HCT116 (cell line): Measurements from ENCODE around the gene FILIP1. TPM values are rescaled to one million over a fixed set of nuclear protein-coding genes. Genes with fewer than 3 reads are reported as not detected.

Experiments used
- ATAC-seq: fragments of 200-7000 bp; cut with Tn5 transposase; 2 replicates; pipeline ENCODE4 v1.9.1; 2020; ENCODE audit warnings: mild to moderate bottlenecking, moderate library complexity
- BruUV-seq: library from RNA; stranded (reverse); fragments of 400-500 nt; replicated peaks from 2 replicates; lab custom pipeline; 2021; lab: Mats Ljungman, UMichigan
- CTCF ChIA-PET: fragments of 300-600 bp; sonication (Branson Sonifier 250); formaldehyde crosslinking; loops from one replicate; lab custom pipeline; 2021; ENCODE audit warnings: antibody characterized with exemption; lab: Charles Lee
- POLR2A ChIA-PET: fragments of 300-600, 350-600 bp; sonication (Branson Sonifier 250); formaldehyde crosslinking; loops from one replicate; lab custom pipeline; 2021; ENCODE audit warnings: antibody characterized with exemption; lab: Charles Lee
- RAD21 ChIA-PET, 2 experiments: fragments of 300-600 bp; sonication (Branson Sonifier 250); formaldehyde crosslinking; loops; one replicate each; lab custom pipeline; 2023; ENCODE audit warnings: low total read pairs in 2 of 2; ENCODE audit not compliant: uncharacterized antibody in 2 of 2, unreplicated experiment in 2 of 2, low non-redundant PET in 1 of 2; lab: Charles Lee
- DNase-seq: peaks from one replicate; pipeline ENCODE4 v3.0.0-alpha.2; 2010; ENCODE audit warnings: low read depth, low spot score
- H2AFZ ChIP-seq: fragments of 200-600 bp; shearing (Covaris generic), sonication (generic); 2 replicates; pipeline ENCODE4 v1.6.1; 2017; ENCODE audit warnings: low read depth, mixed run types, mixed read lengths, antibody characterized with exemption, low read length; ENCODE audit not compliant: poor library complexity, severe bottlenecking
- H3K27ac ChIP-seq: 2 replicates; pipeline ENCODE4 v1.5.1; 2012; ENCODE audit warnings: low read depth, low read length
- H3K27me3 ChIP-seq: fragments of 200-600 bp; sonication (generic); 2 replicates; pipeline ENCODE4 v1.6.1; 2016; ENCODE audit warnings: mixed run types, low read length, mixed read lengths; ENCODE audit not compliant: insufficient read depth
- H3K36me3 ChIP-seq, 2 experiments: fragments of 200-500 bp in 1 of 2; fragments of 200-600 bp in 1 of 2; sonication (Bioruptor generic) in 1 of 2; sonication (generic) in 1 of 2; 2 replicates each; pipeline versions ENCODE4 v1.5.1 to v1.6.1; 2014 to 2016; ENCODE audit warnings: low read length in 2 of 2, inconsistent platforms in 1 of 2, mixed read lengths in 1 of 2, mixed run types in 1 of 2; ENCODE audit not compliant: insufficient read depth in 2 of 2, control insufficient read depth in 1 of 2
- H3K4me1 ChIP-seq, 2 experiments: fragments of 200-600 bp in 1 of 2; sonication (generic) in 1 of 2; 2 replicates each; pipeline versions ENCODE4 v1.5.1 to v1.6.1; 2012 to 2017; ENCODE audit warnings: low read length in 2 of 2, inconsistent platforms in 1 of 2, mild to moderate bottlenecking in 1 of 2, mixed read lengths in 1 of 2, mixed run types in 1 of 2, moderate library complexity in 1 of 2; ENCODE audit not compliant: insufficient read depth in 2 of 2, control insufficient read depth in 1 of 2
- H3K4me2 ChIP-seq: fragments of 200-600 bp; sonication (generic); 2 replicates; pipeline ENCODE4 v1.6.1; 2017; ENCODE audit warnings: mixed run types, low read length, mixed read lengths
- H3K4me3 ChIP-seq, 2 experiments: fragments of 200-600 bp in 1 of 2; sonication (generic) in 1 of 2; replicated peaks in 1 of 2; 2 replicates each; pipeline ENCODE4 v1.5.1; 2011 to 2016; ENCODE audit warnings: low read length in 2 of 2, control low read depth in 1 of 2, low read depth in 1 of 2, mild to moderate bottlenecking in 1 of 2, mixed read lengths in 1 of 2, mixed run types in 1 of 2
- H3K79me2 ChIP-seq: fragments of 200-600 bp; sonication (generic); 2 replicates; pipeline ENCODE4 v1.6.1; 2017; ENCODE audit warnings: mild to moderate bottlenecking, mixed run types, low read length, moderate library complexity, mixed read lengths; ENCODE audit not compliant: insufficient read depth
- H3K9ac ChIP-seq: fragments of 200-600 bp; sonication (generic); 2 replicates; pipeline ENCODE4 v1.6.1; 2016; ENCODE audit warnings: low read length, mixed read lengths
- H3K9me2 ChIP-seq: fragments of 200-600 bp; sonication (generic), shearing (Covaris generic); 2 replicates; pipeline ENCODE4 v1.6.1; 2017; ENCODE audit warnings: mixed run types, mild to moderate bottlenecking, moderate library complexity; ENCODE audit not compliant: insufficient read depth
- H3K9me3 ChIP-seq, 2 experiments: fragments of 200-500 bp in 1 of 2; fragments of 200-600 bp in 1 of 2; sonication (Bioruptor generic) in 1 of 2; sonication (generic) in 1 of 2; 2 replicates each; pipeline ENCODE4 v1.6.1; 2014 to 2017; ENCODE audit warnings: low read length in 2 of 2, mixed read lengths in 2 of 2, inconsistent platforms in 1 of 2, low read depth in 1 of 2, mild to moderate bottlenecking in 1 of 2, mixed run types in 1 of 2, moderate library complexity in 1 of 2; ENCODE audit not compliant: control insufficient read depth in 1 of 2, insufficient read depth in 1 of 2
- H4K20me1 ChIP-seq: fragments of 200-600 bp; sonication (generic), shearing (Covaris generic); 2 replicates; pipeline ENCODE4 v1.6.1; 2017; ENCODE audit warnings: mixed run types, mild to moderate bottlenecking, moderate library complexity; ENCODE audit not compliant: insufficient read depth
- CBX3 ChIP-seq: IDR thresholded peaks from 2 replicates; pipeline ENCODE4 v1.6.1; 2012; ENCODE audit warnings: low read depth
- CEBPB ChIP-seq: IDR thresholded peaks from 2 replicates; pipeline ENCODE4 v1.6.1; 2012; ENCODE audit warnings: low read depth
- EGR1 ChIP-seq: IDR thresholded peaks from 2 replicates; pipeline ENCODE4 v1.6.1; 2012; ENCODE audit warnings: low read depth
- ELF1 ChIP-seq: IDR thresholded peaks from 2 replicates; pipeline ENCODE4 v1.6.1; 2012; ENCODE audit warnings: low read depth, borderline replicate concordance
- EZH2 ChIP-seq: fragments of 200-600 bp; sonication (generic); IDR thresholded peaks from 2 replicates; pipeline ENCODE4 v1.6.1; 2017; ENCODE audit warnings: antibody characterized with exemption, mixed run types
- POLR2AphosphoS5 ChIP-seq: IDR thresholded peaks from 2 replicates; pipeline ENCODE4 v1.6.1; 2011; ENCODE audit warnings: mild to moderate bottlenecking, low read depth, low read length, moderate library complexity
- SRF ChIP-seq: IDR thresholded peaks from 2 replicates; pipeline ENCODE4 v1.6.1; 2012; ENCODE audit warnings: low read depth
- ZFX ChIP-seq: fragments of 450-650 bp; IDR thresholded peaks from 2 replicates; pipeline ENCODE4 v1.6.1; 2017
- intact Hi-C: fragments of 100-400 bp; cut with micrococcal nuclease; formaldehyde crosslinking; loops from 2 replicates; pipeline ENCODE4 v1.10.0; 2022
- total RNA-seq: library from RNA; stranded (reverse); gene quantifications from one replicate; pipeline ENCODE4 v1.2.1, GENCODE V29; 2021; ENCODE audit not compliant: unreplicated experiment
- TF ChIP-seq, protein P1 (sequence below), 3 experiments: fragments of 200-600 bp in 1 of 3; sonication (generic) in 1 of 3; IDR thresholded peaks in 2 of 3; conservative IDR thresholded peaks in 1 of 3; 2 replicates each; pipeline ENCODE4 v1.5.1; 2012 to 2017; ENCODE audit warnings: low read depth in 2 of 3, low read length in 2 of 3, antibody characterized with exemption in 1 of 3, borderline replicate concordance in 1 of 3, control low read depth in 1 of 3, mild to moderate bottlenecking in 1 of 3, mixed read lengths in 1 of 3, mixed run types in 1 of 3, moderate library complexity in 1 of 3; ENCODE audit not compliant: insufficient read depth in 1 of 3
- TF ChIP-seq, protein P2 (sequence below): IDR thresholded peaks from 2 replicates; pipeline ENCODE4 v1.6.1; 2012; ENCODE audit warnings: low read depth

The FILIP1 gene
- total RNA-seq, 1 experiment from 2014 or later, result 0.05 TPM

DNA sequence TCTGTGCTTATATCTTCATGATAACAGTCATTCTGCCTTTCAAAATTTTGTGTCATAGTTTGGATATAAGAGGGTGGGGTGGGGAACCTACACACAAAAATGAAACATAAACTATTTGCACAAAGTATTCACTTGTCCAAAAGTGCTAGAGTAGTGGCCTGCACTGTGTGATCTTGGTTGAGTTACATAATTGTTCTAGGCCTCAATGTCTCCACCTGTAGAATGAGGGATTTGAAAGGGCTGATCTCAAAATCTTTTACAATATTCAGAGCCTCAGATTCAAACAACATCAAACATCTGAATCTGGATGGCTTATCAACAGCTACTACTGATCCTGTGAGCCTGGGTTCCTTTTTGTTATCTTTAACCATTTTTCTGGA is 144.7 kb downstream of the FILIP1 start (continued):
- TF ChIP-seq, protein P1, sequence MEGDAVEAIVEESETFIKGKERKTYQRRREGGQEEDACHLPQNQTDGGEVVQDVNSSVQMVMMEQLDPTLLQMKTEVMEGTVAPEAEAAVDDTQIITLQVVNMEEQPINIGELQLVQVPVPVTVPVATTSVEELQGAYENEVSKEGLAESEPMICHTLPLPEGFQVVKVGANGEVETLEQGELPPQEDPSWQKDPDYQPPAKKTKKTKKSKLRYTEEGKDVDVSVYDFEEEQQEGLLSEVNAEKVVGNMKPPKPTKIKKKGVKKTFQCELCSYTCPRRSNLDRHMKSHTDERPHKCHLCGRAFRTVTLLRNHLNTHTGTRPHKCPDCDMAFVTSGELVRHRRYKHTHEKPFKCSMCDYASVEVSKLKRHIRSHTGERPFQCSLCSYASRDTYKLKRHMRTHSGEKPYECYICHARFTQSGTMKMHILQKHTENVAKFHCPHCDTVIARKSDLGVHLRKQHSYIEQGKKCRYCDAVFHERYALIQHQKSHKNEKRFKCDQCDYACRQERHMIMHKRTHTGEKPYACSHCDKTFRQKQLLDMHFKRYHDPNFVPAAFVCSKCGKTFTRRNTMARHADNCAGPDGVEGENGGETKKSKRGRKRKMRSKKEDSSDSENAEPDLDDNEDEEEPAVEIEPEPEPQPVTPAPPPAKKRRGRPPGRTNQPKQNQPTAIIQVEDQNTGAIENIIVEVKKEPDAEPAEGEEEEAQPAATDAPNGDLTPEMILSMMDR (IDR thresholded peaks at IDR 0.05 in 2 of 3, conservative IDR thresholded peaks at IDR 0.05 in 1 of 3; ENCODE audit: borderline replicate concordance in 1 of 3, insufficient read depth in 1 of 3, low read depth in 2 of 3, low read length in 2 of 3), result no peak
- TF ChIP-seq CBX3, result no peak
- no peak for TF ChIP-seq EGR1
- no peak for TF ChIP-seq CEBPB

DNA sequence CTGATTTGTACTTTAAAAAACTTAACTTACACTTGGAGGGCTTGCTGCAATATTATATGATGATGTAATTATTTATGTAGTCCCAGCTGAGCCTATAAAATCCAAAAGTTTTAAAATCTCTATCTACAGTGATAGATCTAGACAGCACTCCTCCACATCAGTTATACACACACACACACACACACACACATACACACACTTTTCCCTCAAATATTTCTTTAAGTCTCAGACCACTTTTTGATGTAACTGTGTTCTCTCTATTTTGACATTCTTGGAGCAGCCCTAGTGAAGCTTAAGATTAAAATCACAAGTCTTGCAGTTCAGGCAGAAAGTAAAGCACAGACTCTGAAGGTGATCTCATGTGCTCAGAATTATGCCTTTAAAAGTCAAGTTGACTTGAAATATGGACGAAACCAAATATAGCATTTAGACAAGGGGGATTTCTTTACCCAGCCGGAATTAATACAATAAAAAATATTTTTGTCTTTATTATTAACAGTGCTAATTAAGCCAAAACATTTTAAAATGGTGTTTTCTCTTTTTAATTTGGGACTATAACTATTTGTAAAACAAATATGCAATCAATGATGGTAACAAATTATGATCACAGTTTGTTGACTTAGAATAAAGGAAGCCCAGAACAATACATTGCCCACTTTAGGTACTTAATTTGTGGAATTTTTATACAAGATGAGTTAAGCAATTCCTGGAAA is 145.5 kb downstream of the FILIP1 start:
- no peaks in the 10 kb centered on the region for H4K20me1 ChIP-seq
- no peaks in the 10 kb centered on the region for H3K27me3 ChIP-seq
- no peak overlapping the region for H3K27ac ChIP-seq
- CTCF ChIA-PET, result no interaction called here
- RAD21 ChIA-PET, result no interaction called here
- no TSS peak for BruUV-seq
- no peaks in the 10 kb centered on the region for H3K79me2 ChIP-seq
- H3K9me2 ChIP-seq, result no peaks in the 10 kb centered on the region
- intact Hi-C loops, result no loop called here
- POLR2A ChIA-PET, result no interaction called here
- H3K4me3 ChIP-seq, result no peak overlapping the region
- H3K9ac ChIP-seq, result no peak overlapping the region
- H3K9me3 ChIP-seq, result no peaks in the 10 kb centered on the region
- no peak for ATAC-seq
- H3K4me2 ChIP-seq, result no peak overlapping the region
- H3K36me3 ChIP-seq, result no peaks in the 10 kb centered on the region
- no peaks in the 10 kb centered on the region for H3K4me1 ChIP-seq
- no peak for TF ChIP-seq EGR1
- no peak for TF ChIP-seq SRF
- no peak for TF ChIP-seq POLR2AphosphoS5
- TF ChIP-seq EZH2, result no peak
- TF ChIP-seq ELF1, result no peak
- no peak for TF ChIP-seq CBX3
- TF ChIP-seq, protein P2, sequence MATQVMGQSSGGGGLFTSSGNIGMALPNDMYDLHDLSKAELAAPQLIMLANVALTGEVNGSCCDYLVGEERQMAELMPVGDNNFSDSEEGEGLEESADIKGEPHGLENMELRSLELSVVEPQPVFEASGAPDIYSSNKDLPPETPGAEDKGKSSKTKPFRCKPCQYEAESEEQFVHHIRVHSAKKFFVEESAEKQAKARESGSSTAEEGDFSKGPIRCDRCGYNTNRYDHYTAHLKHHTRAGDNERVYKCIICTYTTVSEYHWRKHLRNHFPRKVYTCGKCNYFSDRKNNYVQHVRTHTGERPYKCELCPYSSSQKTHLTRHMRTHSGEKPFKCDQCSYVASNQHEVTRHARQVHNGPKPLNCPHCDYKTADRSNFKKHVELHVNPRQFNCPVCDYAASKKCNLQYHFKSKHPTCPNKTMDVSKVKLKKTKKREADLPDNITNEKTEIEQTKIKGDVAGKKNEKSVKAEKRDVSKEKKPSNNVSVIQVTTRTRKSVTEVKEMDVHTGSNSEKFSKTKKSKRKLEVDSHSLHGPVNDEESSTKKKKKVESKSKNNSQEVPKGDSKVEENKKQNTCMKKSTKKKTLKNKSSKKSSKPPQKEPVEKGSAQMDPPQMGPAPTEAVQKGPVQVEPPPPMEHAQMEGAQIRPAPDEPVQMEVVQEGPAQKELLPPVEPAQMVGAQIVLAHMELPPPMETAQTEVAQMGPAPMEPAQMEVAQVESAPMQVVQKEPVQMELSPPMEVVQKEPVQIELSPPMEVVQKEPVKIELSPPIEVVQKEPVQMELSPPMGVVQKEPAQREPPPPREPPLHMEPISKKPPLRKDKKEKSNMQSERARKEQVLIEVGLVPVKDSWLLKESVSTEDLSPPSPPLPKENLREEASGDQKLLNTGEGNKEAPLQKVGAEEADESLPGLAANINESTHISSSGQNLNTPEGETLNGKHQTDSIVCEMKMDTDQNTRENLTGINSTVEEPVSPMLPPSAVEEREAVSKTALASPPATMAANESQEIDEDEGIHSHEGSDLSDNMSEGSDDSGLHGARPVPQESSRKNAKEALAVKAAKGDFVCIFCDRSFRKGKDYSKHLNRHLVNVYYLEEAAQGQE, result no peak
- no peak for TF ChIP-seq ZFX
- TF ChIP-seq, protein P1 (IDR thresholded peaks at IDR 0.05 in 2 of 3, conservative IDR thresholded peaks at IDR 0.05 in 1 of 3; ENCODE audit: borderline replicate concordance in 1 of 3, insufficient read depth in 1 of 3, low read depth in 2 of 3, low read length in 2 of 3), result no peak
- no peak overlapping the region for H2AFZ ChIP-seq
- no peak for DNase-seq
